Upper lobe of left lung (tissue), 6 donors: ENCODE data around the gene OR2AK2. TPM values are rescaled to one million over a fixed set of nuclear protein-coding genes. Genes with fewer than 3 reads are reported as not detected.

Experiments used
- ATAC-seq, 2 donors: fragments of 200-7000 bp; cut with Tn5 transposase; one replicate each; pipeline ENCODE4 v1.9.1; 2022; ENCODE audit warnings: mild to moderate bottlenecking in 2 of 2, moderate library complexity in 2 of 2; ENCODE audit not compliant: low FRiP score in 2 of 2
- DNase-seq, 2 donors: peaks; one replicate each; pipeline ENCODE4 v3.0.0-alpha.2; 2019 to 2020
- H3K27ac ChIP-seq, 4 donors: fragments of 200-600 bp; sonication (generic); one replicate each; pipeline ENCODE4 v1.5.1; 2016 to 2019
- H3K27me3 ChIP-seq, 4 donors: fragments of 200-600 bp; sonication (generic); one replicate each; pipeline ENCODE4 v1.5.1; 2017 to 2019
- H3K36me3 ChIP-seq, 4 donors: fragments of 200-600 bp; sonication (generic); one replicate each; pipeline ENCODE4 v1.5.1; 2016 to 2019
- H3K4me1 ChIP-seq, 4 donors: fragments of 200-600 bp; sonication (generic); one replicate each; pipeline ENCODE4 v1.5.1; 2018 to 2019
- H3K4me3 ChIP-seq, 4 donors: fragments of 200-600 bp; sonication (generic); one replicate each; pipeline ENCODE4 v1.5.1; 2017 to 2019; ENCODE audit warnings: mild to moderate bottlenecking in 2 of 4, moderate library complexity in 1 of 4
- H3K9me3 ChIP-seq, 4 donors: fragments of 200-600 bp; sonication (generic); one replicate each; pipeline ENCODE4 v1.5.1; 2018 to 2019
- EP300 ChIP-seq, 4 donors: sonication (generic); formaldehyde crosslinking; IDR thresholded peaks; one replicate each; pipeline ENCODE4 v1.5.1; 2017; ENCODE audit warnings: antibody characterized with exemption in 4 of 4, control low read depth in 2 of 4
- POLR2A ChIP-seq, 4 donors: fragments of 450-650 bp; IDR thresholded peaks; one replicate each; pipeline ENCODE4 v1.5.1; 2016 to 2017; ENCODE audit warnings: antibody characterized with exemption in 4 of 4, mild to moderate bottlenecking in 2 of 4
- POLR2AphosphoS5 ChIP-seq, 2 donors: sonication (generic); formaldehyde crosslinking; IDR thresholded peaks; one replicate each; pipeline ENCODE4 v1.5.1; 2017; ENCODE audit warnings: antibody characterized with exemption in 2 of 2
- WGBS, 2 donors: methylation state at CpG; one replicate each; pipeline ENCODE4 v1.1.5; 2017 to 2018; 5-methylcytosine and 5-hydroxymethylcytosine counted together
- total RNA-seq, 6 donors: library from RNA; depleted of rRNA in 4 of 6; stranded (reverse); fragments of >200 nt in 4 of 6; gene quantifications; one replicate each; pipeline versions ENCODE4 v1.1.0 to v1.2.1, GENCODE V29; 2016 to 2021
- TF ChIP-seq, protein P1 (sequence below), 6 experiments: fragments of 450-650 bp in 4 of 6; fragments of 200-600 bp in 2 of 6; sonication (generic) in 2 of 6; IDR thresholded peaks; one replicate each; pipeline ENCODE4 v1.5.1; 2016 to 2019; ENCODE audit warnings: antibody characterized with exemption in 6 of 6
- donor health status: DM: no; HTN: no; CAD: no; lungs with moderate emphysema.
- donor health status: DM: no; HTN: yes; CAD: no; lungs with severe emphysema.

OR2AK2 gene, protein sequence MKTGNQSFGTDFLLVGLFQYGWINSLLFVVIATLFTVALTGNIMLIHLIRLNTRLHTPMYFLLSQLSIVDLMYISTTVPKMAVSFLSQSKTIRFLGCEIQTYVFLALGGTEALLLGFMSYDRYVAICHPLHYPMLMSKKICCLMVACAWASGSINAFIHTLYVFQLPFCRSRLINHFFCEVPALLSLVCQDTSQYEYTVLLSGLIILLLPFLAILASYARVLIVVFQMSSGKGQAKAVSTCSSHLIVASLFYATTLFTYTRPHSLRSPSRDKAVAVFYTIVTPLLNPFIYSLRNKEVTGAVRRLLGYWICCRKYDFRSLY
- not detected for total RNA-seq

DNA sequence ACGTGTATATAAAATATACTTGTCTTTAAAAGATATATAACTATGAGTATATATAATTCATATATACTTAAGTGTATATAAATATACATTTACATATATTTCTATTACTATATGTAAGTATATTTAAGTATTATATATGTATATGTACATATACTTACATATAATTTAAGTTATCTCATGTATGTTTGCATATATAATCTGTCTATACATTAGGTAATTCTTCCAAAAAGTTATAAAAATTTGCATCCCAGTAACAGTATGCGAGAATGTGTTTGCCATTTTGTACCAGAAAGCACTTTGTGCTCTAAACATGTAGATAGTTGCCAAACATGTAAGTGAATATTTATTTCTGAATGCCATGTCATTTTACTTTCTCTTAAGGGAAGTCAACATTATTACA lies at the start of gene OR2AK2:
Gene OR2AK2, plus strand, starts transcription at position 301 of the 400 bp plus-strand sequence. CDS start 144 bp downstream, outside the sequence.
- TF ChIP-seq, protein P1, sequence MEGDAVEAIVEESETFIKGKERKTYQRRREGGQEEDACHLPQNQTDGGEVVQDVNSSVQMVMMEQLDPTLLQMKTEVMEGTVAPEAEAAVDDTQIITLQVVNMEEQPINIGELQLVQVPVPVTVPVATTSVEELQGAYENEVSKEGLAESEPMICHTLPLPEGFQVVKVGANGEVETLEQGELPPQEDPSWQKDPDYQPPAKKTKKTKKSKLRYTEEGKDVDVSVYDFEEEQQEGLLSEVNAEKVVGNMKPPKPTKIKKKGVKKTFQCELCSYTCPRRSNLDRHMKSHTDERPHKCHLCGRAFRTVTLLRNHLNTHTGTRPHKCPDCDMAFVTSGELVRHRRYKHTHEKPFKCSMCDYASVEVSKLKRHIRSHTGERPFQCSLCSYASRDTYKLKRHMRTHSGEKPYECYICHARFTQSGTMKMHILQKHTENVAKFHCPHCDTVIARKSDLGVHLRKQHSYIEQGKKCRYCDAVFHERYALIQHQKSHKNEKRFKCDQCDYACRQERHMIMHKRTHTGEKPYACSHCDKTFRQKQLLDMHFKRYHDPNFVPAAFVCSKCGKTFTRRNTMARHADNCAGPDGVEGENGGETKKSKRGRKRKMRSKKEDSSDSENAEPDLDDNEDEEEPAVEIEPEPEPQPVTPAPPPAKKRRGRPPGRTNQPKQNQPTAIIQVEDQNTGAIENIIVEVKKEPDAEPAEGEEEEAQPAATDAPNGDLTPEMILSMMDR (IDR thresholded peaks at IDR 0.05) = no peak
- TF ChIP-seq POLR2A (IDR thresholded peaks at IDR 0.05) = no peak
- TF ChIP-seq POLR2AphosphoS5 (IDR thresholded peaks at IDR 0.05) = no peak
- TF ChIP-seq EP300 (IDR thresholded peaks at IDR 0.05) = no peak
- no peak for DNase-seq
- ATAC-seq = no peak
- no peaks in the 10 kb centered on the region for H3K27me3 ChIP-seq
- H3K9me3 ChIP-seq = no peaks in the 10 kb centered on the region
- H3K4me1 ChIP-seq = no peaks in the 10 kb centered on the region
- H3K4me3 ChIP-seq = no peak within 1 kb of the TSS
- 85 to 90% methylated on average over 2 of the region's 2 CpGs for WGBS, 2 donors
- no peaks in the 10 kb centered on the region for H3K36me3 ChIP-seq
- H3K27ac ChIP-seq = no peak within 1 kb of the TSS

DNA sequence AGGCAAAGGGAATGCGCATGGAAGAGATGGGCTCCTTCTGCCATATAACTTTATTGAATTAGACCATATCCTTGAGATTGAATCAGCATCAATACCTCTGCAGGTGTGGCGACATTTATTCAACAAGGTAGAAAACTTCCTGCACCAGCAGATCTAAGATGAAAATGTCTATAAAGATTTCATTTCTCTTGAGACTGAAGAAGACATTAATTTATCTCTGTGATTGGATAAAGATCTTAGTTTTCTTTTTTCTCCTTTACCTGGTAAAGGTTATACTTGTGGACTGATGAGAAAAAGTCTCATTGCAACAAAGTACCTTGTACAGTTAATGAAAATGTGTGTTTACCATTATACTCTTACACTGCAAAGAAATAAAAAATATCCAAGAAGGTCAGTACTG lies 45.1 kb upstream of the OR2AK2 start, which contains the start of gene OR2T8:
Gene OR2T8, plus strand, starts transcription at position 301 of the 400 bp plus-strand sequence. CDS start 766 bp downstream, outside the sequence.
- TF ChIP-seq, protein P1 (IDR thresholded peaks at IDR 0.05) = no peak
- TF ChIP-seq POLR2AphosphoS5 (IDR thresholded peaks at IDR 0.05) = no peak
- Histone ChIP-seq H3K27ac (no peak within 1 kb of the TSS), H3K9me3 (no peaks in the 10 kb centered on the region), H3K36me3 (no peaks in the 10 kb centered on the region), H3K4me1 (no peaks in the 10 kb centered on the region), H3K27me3 (no peaks in the 10 kb centered on the region), H3K4me3 (no peak within 1 kb of the TSS)
- no peak for DNase-seq
- WGBS, 2 donors = 83 to 100% methylated on average over 2 of the region's 2 CpGs
- no peak for ATAC-seq

DNA sequence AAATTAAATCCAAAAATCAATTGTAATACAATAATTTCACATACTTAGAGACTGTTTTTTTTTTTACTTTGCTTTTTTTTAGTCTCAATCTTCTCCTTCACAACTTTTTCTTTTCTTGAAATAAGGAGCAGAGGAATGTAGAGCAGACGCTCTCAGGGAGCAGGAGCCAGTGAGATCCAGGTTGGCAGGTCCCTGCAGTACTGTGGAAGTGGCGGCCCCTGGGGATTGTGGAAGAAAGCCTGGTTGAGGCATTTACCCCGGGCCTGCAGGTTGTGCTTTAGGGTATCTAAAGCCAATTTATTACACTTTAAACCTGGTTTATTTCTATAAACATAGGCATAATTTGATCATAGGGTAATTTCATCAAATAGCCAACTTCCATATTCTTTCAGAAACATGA lies 41.1 kb upstream of the OR2AK2 start:
- TF ChIP-seq POLR2AphosphoS5 (IDR thresholded peaks at IDR 0.05) (no peak), POLR2A (IDR thresholded peaks at IDR 0.05) (no peak), EP300 (IDR thresholded peaks at IDR 0.05) (no peak)
- TF ChIP-seq, protein P1 (IDR thresholded peaks at IDR 0.05) = no peak
- Histone ChIP-seq H3K36me3 (no peaks in the 10 kb centered on the region), H3K4me3 (no peak overlapping the region), H3K27ac (no peak overlapping the region), H3K4me1 (no peaks in the 10 kb centered on the region), H3K9me3 (no peaks in the 10 kb centered on the region), H3K27me3 (no peaks in the 10 kb centered on the region)
- ATAC-seq = no peak
- no peak for DNase-seq
- WGBS, 2 donors = 63 to 67% methylated on average over 3 of the region's 3 CpGs

DNA sequence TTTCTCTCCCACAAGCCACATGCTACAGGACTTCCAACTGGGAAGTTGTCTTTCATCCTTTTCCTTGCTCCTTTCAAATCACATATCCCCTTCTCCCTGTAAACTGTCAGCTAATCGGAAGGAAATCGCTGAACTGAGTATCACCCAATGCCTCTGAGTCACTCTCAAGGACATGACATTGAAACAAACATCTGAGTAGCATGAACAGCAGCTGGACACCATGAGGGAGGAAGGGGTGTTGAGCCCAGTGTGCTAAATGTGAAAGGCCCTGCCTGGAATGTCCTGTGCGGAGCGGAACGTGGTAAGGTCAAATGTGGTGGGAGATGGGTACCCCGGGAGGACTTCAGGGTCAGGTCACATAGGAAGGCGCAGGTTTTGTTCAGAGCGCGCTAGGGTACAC lies 40.2 kb upstream of the OR2AK2 start, which contains the start of gene OR2AJ1:
Gene OR2AJ1, plus strand, starts transcription at position 22 of the 400 bp plus-strand sequence. CDS start 8,880 bp downstream, outside the sequence.
- TF ChIP-seq POLR2AphosphoS5 (IDR thresholded peaks at IDR 0.05) = no peak
- TF ChIP-seq EP300 (IDR thresholded peaks at IDR 0.05) = no peak
- TF ChIP-seq POLR2A (IDR thresholded peaks at IDR 0.05) = no peak
- TF ChIP-seq, protein P1 (IDR thresholded peaks at IDR 0.05) = no peak
- ATAC-seq (no peak), DNase-seq (no peak)
- Histone ChIP-seq H3K4me1 (no peaks in the 10 kb centered on the region), H3K27me3 (no peaks in the 10 kb centered on the region), H3K4me3 (no peak within 1 kb of the TSS), H3K27ac (no peak within 1 kb of the TSS), H3K36me3 (no peaks in the 10 kb centered on the region), H3K9me3 (no peaks in the 10 kb centered on the region)
- 88 to 91% methylated on average over 9 of the region's 9 CpGs for WGBS, 2 donors

DNA sequence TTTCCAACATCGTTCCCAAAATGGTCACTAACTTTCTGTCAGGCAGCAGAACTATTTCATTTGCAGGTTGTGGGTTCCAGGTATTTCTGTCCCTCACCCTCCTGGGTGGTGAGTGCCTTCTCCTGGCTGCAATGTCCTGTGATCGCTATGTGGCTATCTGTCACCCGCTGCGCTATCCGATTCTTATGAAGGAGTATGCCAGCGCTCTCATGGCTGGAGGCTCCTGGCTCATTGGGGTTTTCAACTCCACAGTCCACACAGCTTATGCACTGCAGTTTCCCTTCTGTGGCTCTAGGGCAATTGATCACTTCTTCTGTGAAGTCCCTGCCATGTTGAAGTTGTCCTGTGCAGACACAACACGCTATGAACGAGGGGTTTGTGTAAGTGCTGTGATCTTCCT lies 31.0 kb upstream of the OR2AK2 start:
- H3K9me3 ChIP-seq = peaks cover 0 to 7% (median 0%) of the 10 kb centered on the region in 4 donors
- no peaks in the 10 kb centered on the region for H3K36me3 ChIP-seq
- no peak overlapping the region for H3K27ac ChIP-seq
- TF ChIP-seq EP300 (IDR thresholded peaks at IDR 0.05) (no peak), POLR2A (IDR thresholded peaks at IDR 0.05) (no peak), POLR2AphosphoS5 (IDR thresholded peaks at IDR 0.05) (no peak)
- TF ChIP-seq, protein P1 (IDR thresholded peaks at IDR 0.05) = no peak
- H3K27me3 ChIP-seq = no peaks in the 10 kb centered on the region
- 95 to 96% methylated on average over 8 of the region's 8 CpGs for WGBS, 2 donors
- ATAC-seq (no peak), DNase-seq (no peak)
- no peaks in the 10 kb centered on the region for H3K4me1 ChIP-seq
- H3K4me3 ChIP-seq = no peak overlapping the region
